NOMO-1 (cell line): ENCODE results near the gene HOXA6.

Experiments
- DNase-seq, 2 experiments: peaks; one replicate each; lab custom pipeline; 2025; ENCODE audit not compliant: unreplicated experiment in 2 of 2; lab: John Stamatoyannopoulos, UW

The HOXA6 gene

GRCh38 chr7:27101957-27102580, 45.5 kb downstream of the HOXA6 start:
- no peak for DNase-seq

GRCh38 chr7:27101171-27101956, 46.2 kb downstream of the HOXA6 start:
- no peak for DNase-seq

GRCh38 chr7:27100694-27101170, 46.8 kb downstream of the HOXA6 start:
- DNase-seq: no peak

GRCh38 chr7:27099453-27100370, 47.9 kb downstream of the HOXA6 start:
- DNase-seq: no peak

GRCh38 chr7:27098578-27099451, 48.8 kb downstream of the HOXA6 start:
- DNase-seq: no peak

GRCh38 chr7:27097686-27098577, 49.6 kb downstream of the HOXA6 start:
- no peak for DNase-seq

GRCh38 chr7:27096768-27097514, 50.6 kb downstream of the HOXA6 start:
- peak; percentile 30 to 42 for DNase-seq

GRCh38 chr7:27095897-27096767, 51.4 kb downstream of the HOXA6 start, which contains the start of gene HOXA1:
Gene HOXA1 (minus strand): TSS chr7:27096000. CDS start chr7:27095912, 88 bp downstream.
- DNase-seq: peak; percentile 91 to 95
